OCI-LY7 (cell line): ENCODE measurements around the gene GRB10.

Source experiments
- CTCF ChIP-seq: fragments of 200-600 bp; sonication (generic); conservative IDR thresholded peaks from 2 replicates; pipeline ENCODE4 v1.5.1; 2014; ENCODE audit warnings: mild to moderate bottlenecking, antibody characterized with exemption, low read length, moderate library complexity, mixed read lengths
- EZH2phosphoT487 ChIP-seq: fragments of 200-600 bp; sonication (generic); IDR thresholded peaks from 2 replicates; pipeline ENCODE4 v1.6.1; 2018; ENCODE audit warnings: low read depth, borderline replicate concordance, mild to moderate bottlenecking, mixed run types, antibody characterized with exemption, low read length, moderate library complexity, mixed read lengths

- TF ChIP-seq CTCF, result no peak
- no peak for TF ChIP-seq EZH2phosphoT487
Observed at GRCh38 chr7:50710441-50711154, 72.1 kb downstream of the GRB10 start.
